Measurements from ENCODE around the gene NAALADL2.

Gene NAALADL2

GRCh38 chr3:175728566-175728965 is 869.4 kb downstream of the NAALADL2 start:
- TF ChIP-seq EP300 (IDR thresholded peaks at IDR 0.05; ENCODE audit: borderline replicate concordance) (no peak), NFIC (IDR thresholded peaks at IDR 0.05) (no peak), YY1 (IDR thresholded peaks at IDR 0.05; ENCODE audit: low read depth) (no peak), CEBPB (IDR thresholded peaks at IDR 0.05) (no peak), MAX (IDR thresholded peaks at IDR 0.05) (no peak), REST (IDR thresholded peaks at IDR 0.05; ENCODE audit: low read depth) (no peak), ZBTB7A (IDR thresholded peaks at IDR 0.05; ENCODE audit: low read depth) (no peak), EGR1 (IDR thresholded peaks at IDR 0.05) (no peak), RAD21 (IDR thresholded peaks at IDR 0.05; ENCODE audit: low read depth) (no peak), TEAD4 (IDR thresholded peaks at IDR 0.05) (no peak), FOXM1 (IDR thresholded peaks at IDR 0.05; ENCODE audit: borderline replicate concordance, low read depth) (no peak)
- TF ChIP-seq, protein P1, sequence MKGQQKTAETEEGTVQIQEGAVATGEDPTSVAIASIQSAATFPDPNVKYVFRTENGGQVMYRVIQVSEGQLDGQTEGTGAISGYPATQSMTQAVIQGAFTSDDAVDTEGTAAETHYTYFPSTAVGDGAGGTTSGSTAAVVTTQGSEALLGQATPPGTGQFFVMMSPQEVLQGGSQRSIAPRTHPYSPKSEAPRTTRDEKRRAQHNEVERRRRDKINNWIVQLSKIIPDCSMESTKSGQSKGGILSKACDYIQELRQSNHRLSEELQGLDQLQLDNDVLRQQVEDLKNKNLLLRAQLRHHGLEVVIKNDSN (IDR thresholded peaks at IDR 0.05), result no peak

DNA sequence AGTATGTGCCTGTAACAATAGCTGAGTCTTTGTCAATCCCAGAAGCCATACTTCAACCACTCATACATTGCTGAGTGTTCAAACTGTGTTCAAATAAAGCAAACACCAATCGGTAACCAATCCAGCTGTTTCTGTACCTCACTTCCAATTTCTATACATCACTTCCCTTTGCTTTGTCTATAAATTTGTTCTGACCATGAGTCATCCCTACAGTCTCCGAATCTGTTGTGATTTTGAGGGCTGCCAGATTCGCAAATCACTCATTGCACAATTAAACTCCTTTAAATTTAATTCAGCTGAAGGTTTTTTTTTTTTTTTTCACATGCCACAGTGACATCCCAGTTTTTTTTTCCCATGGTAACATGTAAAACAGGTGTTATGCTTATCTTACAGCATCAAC is 870.3 kb downstream of the NAALADL2 start:
- no peak for TF ChIP-seq NFIC (IDR thresholded peaks at IDR 0.05)
- TF ChIP-seq FOXM1 (IDR thresholded peaks at IDR 0.05; ENCODE audit: borderline replicate concordance, low read depth), result no peak
- TF ChIP-seq TAF1 (IDR thresholded peaks at IDR 0.05; ENCODE audit: low read depth), result no peak

DNA sequence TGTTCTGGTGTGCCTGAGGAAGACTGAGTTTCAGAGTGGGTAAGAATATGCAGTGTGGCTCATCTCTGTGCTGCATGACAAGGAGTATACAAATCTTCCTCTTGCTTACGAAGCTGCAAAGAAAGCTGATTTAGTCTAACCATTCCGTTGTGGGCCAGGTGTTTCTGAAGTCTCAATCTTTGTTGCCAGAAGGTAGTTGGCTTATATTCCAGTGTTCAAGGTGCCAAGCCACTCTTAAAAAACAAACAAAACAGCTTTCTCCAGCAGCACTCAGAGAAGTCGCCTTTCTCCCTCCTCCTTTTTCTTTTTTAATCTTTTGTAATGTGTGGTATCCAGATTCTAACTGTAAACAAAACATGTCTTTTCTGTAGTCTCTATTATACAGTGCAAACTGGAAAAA is 872.4 kb downstream of the NAALADL2 start:
- TF ChIP-seq YY1 (IDR thresholded peaks at IDR 0.05; ENCODE audit: low read depth), result no peak
- TF ChIP-seq EGR1 (IDR thresholded peaks at IDR 0.05), result no peak
- TF ChIP-seq TCF12 (IDR thresholded peaks at IDR 0.05; ENCODE audit: low read depth), result no peak
- TF ChIP-seq, protein P1 (IDR thresholded peaks at IDR 0.05), result no peak
- no peak for TF ChIP-seq REST (IDR thresholded peaks at IDR 0.05; ENCODE audit: low read depth)
- no peak for TF ChIP-seq TAF1 (IDR thresholded peaks at IDR 0.05; ENCODE audit: low read depth)
- TF ChIP-seq MAX (IDR thresholded peaks at IDR 0.05), result no peak
- no peak for TF ChIP-seq CREB1 (IDR thresholded peaks at IDR 0.05; ENCODE audit: low read depth)
- TF ChIP-seq RAD21 (IDR thresholded peaks at IDR 0.05; ENCODE audit: low read depth), result no peak
- TF ChIP-seq ZBTB7A (IDR thresholded peaks at IDR 0.05; ENCODE audit: low read depth), result no peak
- TF ChIP-seq TEAD4 (IDR thresholded peaks at IDR 0.05), result no peak
- no peak for TF ChIP-seq NFIC (IDR thresholded peaks at IDR 0.05)

GRCh38 chr3:175732017-175732416 is 872.9 kb downstream of the NAALADL2 start:
- no peak for TF ChIP-seq MAX (IDR thresholded peaks at IDR 0.05)
- no peak for TF ChIP-seq TEAD4 (IDR thresholded peaks at IDR 0.05)
- TF ChIP-seq, protein P1 (IDR thresholded peaks at IDR 0.05), result no peak
- TF ChIP-seq TAF1 (IDR thresholded peaks at IDR 0.05; ENCODE audit: low read depth), result no peak
- TF ChIP-seq CEBPB (IDR thresholded peaks at IDR 0.05), result peak; percentile 93
- no peak for TF ChIP-seq EGR1 (IDR thresholded peaks at IDR 0.05)
- TF ChIP-seq FOXM1 (IDR thresholded peaks at IDR 0.05; ENCODE audit: borderline replicate concordance, low read depth), result no peak

GRCh38 chr3:175735866-175736265 is 876.7 kb downstream of the NAALADL2 start:
- TF ChIP-seq ZBTB7A (IDR thresholded peaks at IDR 0.05; ENCODE audit: low read depth), result no peak

DNA sequence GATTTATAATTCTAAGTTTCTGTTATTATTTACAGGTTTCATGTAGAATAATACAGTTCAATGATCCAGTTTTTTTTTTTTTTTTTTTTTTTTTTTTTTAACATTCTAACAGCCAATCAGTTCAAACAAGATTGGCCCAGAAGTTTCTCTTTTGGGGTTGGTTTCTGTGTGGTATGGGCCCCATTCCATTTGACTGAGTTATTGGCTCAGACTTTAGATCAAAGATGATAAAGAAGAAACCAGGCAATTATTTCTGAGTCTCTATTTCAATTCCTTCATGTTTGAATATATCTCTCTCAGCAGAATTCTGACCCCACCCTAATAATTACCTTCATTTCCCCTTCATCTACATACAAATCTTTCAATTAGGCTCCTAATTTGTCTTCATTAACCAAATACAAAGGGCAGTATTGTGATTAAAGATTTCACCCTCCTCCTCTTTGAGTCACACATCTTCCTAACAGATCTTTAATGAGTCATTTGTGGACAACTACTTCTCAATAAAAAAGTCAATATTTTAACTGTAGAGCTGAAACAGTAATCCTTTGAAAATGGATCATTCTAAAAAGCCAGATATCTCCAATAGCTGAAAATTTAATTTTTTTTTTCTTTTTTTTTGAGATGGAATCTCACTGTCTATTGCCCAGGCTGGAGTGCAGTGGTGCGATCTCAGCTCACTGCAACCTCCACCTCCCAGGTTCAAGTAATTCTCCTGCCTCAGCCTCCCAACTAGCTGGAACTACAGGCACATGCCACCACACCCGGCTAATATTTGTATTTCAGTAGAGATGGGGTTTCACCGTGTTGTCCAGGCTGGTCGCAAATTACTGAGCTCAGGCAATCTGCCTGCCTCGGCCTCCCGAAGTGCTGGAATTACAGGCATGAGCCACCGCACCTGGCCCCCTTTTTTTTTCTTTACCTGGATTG is 878.8 kb downstream of the NAALADL2 start:
- TF ChIP-seq CEBPB (IDR thresholded peaks at IDR 0.05), result no peak
- no peak for TF ChIP-seq TEAD4 (IDR thresholded peaks at IDR 0.05)
- TF ChIP-seq, protein P1 (IDR thresholded peaks at IDR 0.05), result no peak
- TF ChIP-seq ZBTB7A (IDR thresholded peaks at IDR 0.05; ENCODE audit: low read depth), result no peak
- TF ChIP-seq MAX (IDR thresholded peaks at IDR 0.05), result no peak
- TF ChIP-seq YY1 (IDR thresholded peaks at IDR 0.05; ENCODE audit: low read depth), result no peak
- TF ChIP-seq EP300 (IDR thresholded peaks at IDR 0.05; ENCODE audit: borderline replicate concordance), result no peak
